T-helper 1 cell (primary cell): ENCODE results near the gene SUDS3.
"Not testable (repeated sequence)": the region's sequence is repeated elsewhere in the genome, so short reads cannot be mapped to it uniquely, and the experiment has no call there.

Experiments
- DNase-seq, 5 donors: peaks; one replicate each; pipeline ENCODE4 v3.0.0-alpha.2; 2012 to 2020
- total RNA-seq, 4 donors: gene quantifications; one replicate each; lab custom pipeline; 2026; lab: John Stamatoyannopoulos, UW

The SUDS3 gene
- 53.8 to 70.0 (median 66.6) reads per million in 4 donors for total RNA-seq

- peak; percentile 77 to 92 (median 87) for DNase-seq
Measured at GRCh38 chr12:118376089-118377020, at the start of gene SUDS3. SUDS3 (plus strand) TSS chr12:118376555; CDS start chr12:118376692, 137 bp downstream.

- no peak for DNase-seq
Measured at GRCh38 chr12:118326991-118327390, 49.4 kb upstream of the SUDS3 start.

- no peak for DNase-seq
Measured at GRCh38 chr12:118327391-118327790, 49.0 kb upstream of the SUDS3 start.

GRCh38 chr12:118328486-118329330 is 47.6 kb upstream of the SUDS3 start:
- DNase-seq, result no peak

- no peak for DNase-seq
Measured at GRCh38 chr12:118330421-118331018, 45.8 kb upstream of the SUDS3 start.

- no peak for DNase-seq
Measured at GRCh38 chr12:118332511-118332910, 43.8 kb upstream of the SUDS3 start.

GRCh38 chr12:118334241-118334640 is 42.1 kb upstream of the SUDS3 start:
- DNase-seq, result no peak

GRCh38 chr12:118334939-118335567 is 41.3 kb upstream of the SUDS3 start:
- no peak for DNase-seq

GRCh38 chr12:118336123-118336522 is 40.2 kb upstream of the SUDS3 start:
- DNase-seq, result no peak

GRCh38 chr12:118337194-118337838 is 39.0 kb upstream of the SUDS3 start:
- no peak for DNase-seq

GRCh38 chr12:118342090-118342489 is 34.3 kb upstream of the SUDS3 start:
- no peak for DNase-seq

GRCh38 chr12:118344829-118345228 is 31.5 kb upstream of the SUDS3 start:
- DNase-seq, result no peak

GRCh38 chr12:118345355-118345754 is 31.0 kb upstream of the SUDS3 start:
- no peak for DNase-seq

GRCh38 chr12:118346895-118347294 is 29.5 kb upstream of the SUDS3 start:
- no peak for DNase-seq

GRCh38 chr12:118347916-118348315 is 28.4 kb upstream of the SUDS3 start:
- DNase-seq, result no peak

- no peak for DNase-seq
Measured at GRCh38 chr12:118350908-118351559, 25.3 kb upstream of the SUDS3 start.

GRCh38 chr12:118353721-118354120 is 22.6 kb upstream of the SUDS3 start:
- no peak for DNase-seq

GRCh38 chr12:118354503-118354902 is 21.9 kb upstream of the SUDS3 start:
- not testable (repeated sequence) for DNase-seq

- DNase-seq, result no peak
Measured at GRCh38 chr12:118354903-118355302, 21.5 kb upstream of the SUDS3 start.

GRCh38 chr12:118355843-118356242 is 20.5 kb upstream of the SUDS3 start:
- DNase-seq, result no peak

GRCh38 chr12:118356809-118357256 is 19.5 kb upstream of the SUDS3 start:
- DNase-seq, result no peak
